PC-9 (cell line): ENCODE data around the gene DRAM2.

Source experiments
- EZH2 ChIP-seq: fragments of 200-600 bp; sonication (generic); IDR thresholded peaks from 2 replicates; pipeline ENCODE4 v1.8.0; 2017; ENCODE audit warnings: antibody characterized with exemption, low read depth
- TF ChIP-seq, protein P1 (sequence below): fragments of 200-600 bp; sonication (generic); conservative IDR thresholded peaks from 2 replicates; pipeline ENCODE4 v1.6.1; 2017; ENCODE audit warnings: mixed run types, antibody characterized with exemption, mild to moderate bottlenecking, moderate library complexity

DNA sequence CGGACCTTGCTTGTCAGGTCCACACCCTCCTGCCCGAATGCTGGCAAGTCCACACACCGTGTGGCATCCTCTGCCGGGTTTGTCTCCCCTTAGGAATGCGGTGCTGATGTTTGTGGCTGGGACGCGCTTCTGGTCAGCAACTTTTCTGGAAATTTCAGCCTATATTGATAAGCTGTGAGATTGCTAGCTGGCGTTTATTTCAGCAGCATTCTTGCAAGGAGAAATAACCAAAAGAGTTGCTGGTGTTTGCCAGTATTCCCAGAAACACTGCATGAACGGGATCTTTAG, 731 bp upstream of the DRAM2 start:
- TF ChIP-seq, protein P1, sequence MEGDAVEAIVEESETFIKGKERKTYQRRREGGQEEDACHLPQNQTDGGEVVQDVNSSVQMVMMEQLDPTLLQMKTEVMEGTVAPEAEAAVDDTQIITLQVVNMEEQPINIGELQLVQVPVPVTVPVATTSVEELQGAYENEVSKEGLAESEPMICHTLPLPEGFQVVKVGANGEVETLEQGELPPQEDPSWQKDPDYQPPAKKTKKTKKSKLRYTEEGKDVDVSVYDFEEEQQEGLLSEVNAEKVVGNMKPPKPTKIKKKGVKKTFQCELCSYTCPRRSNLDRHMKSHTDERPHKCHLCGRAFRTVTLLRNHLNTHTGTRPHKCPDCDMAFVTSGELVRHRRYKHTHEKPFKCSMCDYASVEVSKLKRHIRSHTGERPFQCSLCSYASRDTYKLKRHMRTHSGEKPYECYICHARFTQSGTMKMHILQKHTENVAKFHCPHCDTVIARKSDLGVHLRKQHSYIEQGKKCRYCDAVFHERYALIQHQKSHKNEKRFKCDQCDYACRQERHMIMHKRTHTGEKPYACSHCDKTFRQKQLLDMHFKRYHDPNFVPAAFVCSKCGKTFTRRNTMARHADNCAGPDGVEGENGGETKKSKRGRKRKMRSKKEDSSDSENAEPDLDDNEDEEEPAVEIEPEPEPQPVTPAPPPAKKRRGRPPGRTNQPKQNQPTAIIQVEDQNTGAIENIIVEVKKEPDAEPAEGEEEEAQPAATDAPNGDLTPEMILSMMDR: no peak
- TF ChIP-seq EZH2: no peak
